ENCODE results near the gene CLDN22. TPM values are rescaled to one million over a fixed set of nuclear protein-coding genes. Genes with fewer than 3 reads are reported as not detected.

CLDN22 gene
- total and polyA plus RNA-seq, 2 of the 8 experiments (the other 6 are each of a cell fraction or from before 2014, with no cell fraction given), result not detected

DNA sequence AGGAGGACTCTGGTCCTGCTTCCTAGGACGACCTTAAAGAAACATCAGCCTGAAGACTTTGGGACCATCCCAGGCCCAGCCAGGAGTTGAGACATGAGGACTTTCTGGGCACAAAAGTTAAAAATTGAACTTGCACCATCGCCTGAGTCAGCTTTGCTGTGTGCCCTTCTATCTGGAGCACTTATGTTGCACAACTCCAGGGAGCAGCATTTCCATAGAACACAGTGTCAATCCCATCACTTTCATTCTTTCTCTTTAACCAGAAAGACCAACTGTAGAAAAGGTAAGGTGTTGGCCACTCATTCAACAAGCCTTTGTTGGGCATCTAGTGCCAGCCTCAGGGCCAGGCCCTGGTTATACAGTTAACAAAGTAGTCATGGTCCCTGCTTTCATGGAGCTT is 10.8 kb upstream of the CLDN22 start:
- no peak overlapping the region for H2AK5ac ChIP-seq (ENCODE audit: low read depth, low read length)
- CTCF ChIA-PET (ENCODE audit: partially characterized antibody), result interaction anchor here (1.4 to 1.5 kb wide), 2 partner anchors 68 to 77 kb away, joined by 4 to 7 read pairs; no protein-coding TSS in a partner anchor
- no peak overlapping the region for H2BK20ac ChIP-seq (ENCODE audit: low read length)
- peaks cover 2% of the 10 kb centered on the region; the same call in 1 of the 2 replicates for H3K23me2 ChIP-seq (ENCODE audit: low read depth, low read length)
- no peak for FAIRE-seq
- H2BK120ac ChIP-seq (replicated peaks; ENCODE audit: low read depth, low read length), result no peak overlapping the region
- H3K4me1 ChIP-seq (replicated peaks in 1 of 4; ENCODE audit: control insufficient read depth in 3 of 4, insufficient read depth in 4 of 4, low read length in 3 of 4), result no peaks in the 10 kb centered on the region
- no peak overlapping the region for H2BK15ac ChIP-seq (ENCODE audit: low read length)
- no peaks in the 10 kb centered on the region for H3K36me3 ChIP-seq (ENCODE audit: control insufficient read depth in 2 of 4, insufficient read depth in 4 of 4, low read length in 3 of 4)
- no peak overlapping the region for H4K91ac ChIP-seq (replicated peaks; ENCODE audit: insufficient read length, low read length)
- no peak overlapping the region for H3K56ac ChIP-seq (replicated peaks; ENCODE audit: insufficient read length, low read depth, low read length)
- 90% methylated on average over 2 of the region's 2 CpGs; no CpG with 5 or more reads in 1 of the 2 experiments for WGBS, 2 experiments (ENCODE audit: extremely low coverage in 1 of 2, insufficient coverage in 1 of 2, insufficient read length in 1 of 2, insufficient replicate concordance in 2 of 2, low coverage in 1 of 2, low lambda C conversion rate in 2 of 2, missing lambda C conversion rate in 1 of 2)
- no peak for DNase-seq (ENCODE audit: low read depth in 1 of 2, low spot score in 2 of 2)
- no peak overlapping the region for H3K4me3 ChIP-seq (ENCODE audit: extremely low read depth in 1 of 4, insufficient read depth in 2 of 4, low read depth in 3 of 4, low read length in 4 of 4)
- POLR2A ChIA-PET (ENCODE audit: partially characterized antibody), result interaction anchor here (1.7 kb wide), 1 partner anchor 12 kb away, joined by 4 read pairs; no protein-coding TSS in a partner anchor
- H3K9ac ChIP-seq (replicated peaks in 1 of 4; ENCODE audit: extremely low read depth in 1 of 4, low read depth in 3 of 4, low read length in 3 of 4), result no peak overlapping the region
- no peak overlapping the region for H2AFZ ChIP-seq (ENCODE audit: low read length)
- H3K14ac ChIP-seq (ENCODE audit: insufficient read length), result no peak overlapping the region
- no peak overlapping the region for H3K4me2 ChIP-seq (ENCODE audit: insufficient read depth in 1 of 2, low read depth in 2 of 2, low read length in 2 of 2)
- no peaks in the 10 kb centered on the region for H4K20me1 ChIP-seq (replicated peaks in 1 of 2; ENCODE audit: control insufficient read depth in 1 of 2, insufficient read depth in 2 of 2, low read length in 2 of 2)
- no peak overlapping the region for H4K5ac ChIP-seq (ENCODE audit: insufficient read length, low read depth, low read length)
- no peak overlapping the region for H3K27ac ChIP-seq (ENCODE audit: low read depth, low read length)
- H2BK5ac ChIP-seq (ENCODE audit: low read depth, low read length), result no peak overlapping the region
- no peaks in the 10 kb centered on the region for H3K79me2 ChIP-seq (ENCODE audit: control insufficient read depth in 1 of 2, insufficient read depth in 2 of 2, low read length in 2 of 2)
- H3K23ac ChIP-seq (ENCODE audit: insufficient read length), result no peak overlapping the region
- H3K4ac ChIP-seq (replicated peaks; ENCODE audit: insufficient read length, low read depth, low read length), result no peak overlapping the region
- no peak overlapping the region for H2BK12ac ChIP-seq (ENCODE audit: low read depth, low read length)
- H3K18ac ChIP-seq (ENCODE audit: extremely low read depth, low read length), result no peak overlapping the region
- H4K8ac ChIP-seq (ENCODE audit: extremely low read depth, insufficient read depth, low read length), result no peak overlapping the region
- H3K9me3 ChIP-seq (ENCODE audit: insufficient read depth in 2 of 2, low read depth in 1 of 2, low read length in 1 of 2), result peaks cover 5 to 6% of the 10 kb centered on the region in 2 experiments; a peak in 1 of 4 replicates
- peaks cover 0 to 2% (median 0%) of the 10 kb centered on the region in 4 experiments; a peak in 1 of 7 replicates for H3K27me3 ChIP-seq (replicated peaks in 1 of 4; ENCODE audit: control insufficient read depth in 3 of 4, extremely low read depth in 1 of 4, insufficient read depth in 3 of 4, low read length in 3 of 4)
- no peaks in the 10 kb centered on the region for H3K79me1 ChIP-seq (ENCODE audit: low read depth, low read length)

Data from H1 (cell line).